Activated T-cell treated with anti-CD3 and anti-CD28 coated beads for 1 hour (primary cell): ENCODE data around the gene PLEKHA6.
"Not testable (repeated sequence)": the region's sequence is repeated elsewhere in the genome, so short reads cannot be mapped to it uniquely, and the experiment has no call there.

ENCODE experiments used
- DNase-seq: peaks from one replicate; pipeline ENCODE4 v3.0.0-alpha.2; 2020; ENCODE audit warnings: low read depth

Gene PLEKHA6

DNA sequence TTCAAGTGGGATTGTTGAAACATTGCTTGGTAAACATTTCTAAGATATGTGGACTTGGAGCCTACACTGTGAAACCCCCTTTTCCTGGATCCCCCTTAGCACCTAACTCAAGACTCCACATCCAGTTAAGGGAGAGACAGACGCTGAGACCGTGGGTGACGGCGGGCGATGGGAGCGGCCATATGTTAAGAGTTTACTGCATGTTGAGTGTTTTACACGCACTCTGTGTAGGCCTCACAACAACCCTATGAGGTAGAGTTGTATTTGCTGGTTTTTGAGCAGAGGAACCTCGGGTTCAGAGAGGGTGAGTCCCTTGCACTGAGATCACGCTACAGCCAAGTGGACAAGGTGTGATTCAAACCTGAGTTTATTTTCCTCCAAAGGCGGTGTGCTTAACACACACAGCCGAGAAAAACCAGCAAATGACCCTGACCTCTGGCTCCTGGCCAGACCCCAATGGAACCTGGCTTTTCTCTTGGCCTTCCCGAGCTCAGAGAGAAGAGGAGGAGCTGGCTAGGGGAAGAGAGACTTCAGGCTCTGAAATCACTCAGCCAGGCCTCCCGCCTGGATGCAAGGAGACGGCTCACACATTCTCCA is 99.0 kb downstream of the PLEKHA6 start:
- DNase-seq: no peak

DNA sequence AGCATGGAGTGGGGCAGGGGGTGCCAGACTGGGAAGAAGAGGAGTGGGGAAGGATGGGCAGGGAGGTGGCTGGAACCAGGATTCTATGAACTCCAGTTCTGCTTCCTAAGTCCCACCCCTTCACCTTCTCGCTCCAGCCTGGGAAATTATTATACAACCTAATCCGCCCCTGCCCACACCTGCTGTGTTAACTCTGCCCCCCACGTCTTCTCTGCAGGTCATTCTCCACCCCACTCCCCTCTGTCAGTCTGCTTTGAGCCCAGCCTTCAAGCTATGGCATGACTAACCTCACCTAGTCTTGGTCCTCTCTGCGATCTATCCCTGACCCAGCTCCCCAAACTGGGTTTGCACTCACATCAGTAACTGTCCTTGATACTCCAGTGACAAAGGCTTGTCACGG is 99.9 kb downstream of the PLEKHA6 start:
- DNase-seq: no peak

DNA sequence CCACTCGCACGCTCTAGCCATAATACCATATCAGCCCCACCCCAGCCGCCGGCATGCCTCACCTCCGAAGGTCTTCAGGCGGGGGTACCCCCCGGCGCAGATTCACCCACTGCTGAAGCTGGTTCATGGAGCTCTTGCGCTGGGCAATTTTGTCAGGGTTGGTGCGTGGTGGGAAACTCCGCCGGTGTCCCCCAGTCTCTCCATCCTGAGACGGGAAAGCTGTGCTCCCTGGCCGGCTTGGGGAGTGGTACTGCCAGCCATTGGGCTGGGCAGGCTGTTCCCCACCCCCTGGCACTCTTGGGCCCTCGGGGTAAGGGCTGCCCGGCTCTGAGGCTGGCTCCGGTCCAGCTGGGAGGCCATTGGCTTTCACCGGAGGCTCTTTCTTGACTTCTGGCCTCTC is 100.5 kb downstream of the PLEKHA6 start:
- no peak for DNase-seq

DNA sequence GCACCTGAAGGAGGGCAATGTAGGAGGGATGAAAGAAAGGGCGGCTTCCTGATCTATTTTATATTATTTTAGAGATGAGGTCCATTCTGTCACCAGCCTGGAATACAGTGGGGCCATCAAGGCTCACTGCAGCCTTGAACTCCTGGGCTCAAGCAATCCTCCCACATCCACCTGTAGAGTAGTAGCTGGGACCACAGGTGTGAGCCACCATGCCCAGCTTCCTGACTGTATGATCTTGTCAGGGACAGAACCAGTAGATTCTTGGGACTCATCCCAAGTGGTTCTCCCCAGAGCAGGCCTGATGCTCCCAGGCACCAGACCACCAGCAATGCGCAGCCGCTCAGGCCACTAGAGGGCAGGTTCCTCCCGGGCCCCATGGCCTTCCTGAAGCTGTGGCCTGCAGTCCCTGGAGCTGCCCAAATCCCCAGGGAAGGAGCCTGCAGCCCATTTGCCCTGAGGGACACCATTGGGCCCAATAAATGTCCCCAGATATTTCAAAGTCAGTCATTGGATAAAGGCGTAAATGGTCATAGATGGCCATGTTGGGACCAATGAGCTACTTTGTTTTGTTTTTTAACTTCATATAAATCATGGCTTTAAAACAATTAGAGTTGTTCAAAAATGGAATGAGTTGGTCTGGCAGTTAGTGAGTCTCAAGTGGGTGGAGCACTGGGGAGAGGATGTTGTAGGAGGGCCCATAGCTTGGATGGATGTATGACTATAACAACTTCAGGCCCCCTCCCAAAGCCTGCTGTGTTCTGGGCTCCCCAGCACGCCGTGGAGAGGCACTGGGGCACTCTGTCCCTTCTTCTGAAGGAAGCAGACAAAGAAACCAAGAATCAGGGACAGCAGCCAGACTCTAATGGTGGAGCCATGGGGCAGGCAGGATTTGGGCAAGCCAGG is 101.3 kb downstream of the PLEKHA6 start:
- DNase-seq: no peak

GRCh38 chr1:204257446-204257845 is 102.3 kb downstream of the PLEKHA6 start:
- no peak for DNase-seq

- DNase-seq: no peak
These were observed 103.2 kb downstream of the PLEKHA6 start for GRCh38 chr1:204256531-204256930.

DNA sequence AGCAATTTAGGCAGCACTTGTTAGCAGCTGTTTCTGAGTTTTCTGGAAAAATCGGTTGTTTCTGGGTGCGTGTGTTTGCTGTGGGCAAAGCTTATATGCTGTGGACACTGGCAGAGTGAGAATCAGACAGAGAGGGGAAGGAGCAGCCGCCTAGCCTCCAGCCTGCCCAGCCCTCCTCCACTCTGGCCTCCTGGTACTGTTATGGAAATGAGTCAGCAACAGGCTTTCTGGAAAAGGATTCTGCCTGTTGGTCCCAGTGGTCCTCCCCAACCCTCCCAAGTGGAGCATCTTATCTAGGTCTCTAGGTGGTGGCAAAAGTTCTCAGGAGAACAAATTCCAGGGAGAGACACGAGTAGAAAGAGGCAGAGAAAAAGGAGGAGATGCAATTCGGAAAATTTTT is 103.8 kb downstream of the PLEKHA6 start:
- no peak for DNase-seq

GRCh38 chr1:204255225-204255624 is 104.5 kb downstream of the PLEKHA6 start:
- no peak for DNase-seq

DNA sequence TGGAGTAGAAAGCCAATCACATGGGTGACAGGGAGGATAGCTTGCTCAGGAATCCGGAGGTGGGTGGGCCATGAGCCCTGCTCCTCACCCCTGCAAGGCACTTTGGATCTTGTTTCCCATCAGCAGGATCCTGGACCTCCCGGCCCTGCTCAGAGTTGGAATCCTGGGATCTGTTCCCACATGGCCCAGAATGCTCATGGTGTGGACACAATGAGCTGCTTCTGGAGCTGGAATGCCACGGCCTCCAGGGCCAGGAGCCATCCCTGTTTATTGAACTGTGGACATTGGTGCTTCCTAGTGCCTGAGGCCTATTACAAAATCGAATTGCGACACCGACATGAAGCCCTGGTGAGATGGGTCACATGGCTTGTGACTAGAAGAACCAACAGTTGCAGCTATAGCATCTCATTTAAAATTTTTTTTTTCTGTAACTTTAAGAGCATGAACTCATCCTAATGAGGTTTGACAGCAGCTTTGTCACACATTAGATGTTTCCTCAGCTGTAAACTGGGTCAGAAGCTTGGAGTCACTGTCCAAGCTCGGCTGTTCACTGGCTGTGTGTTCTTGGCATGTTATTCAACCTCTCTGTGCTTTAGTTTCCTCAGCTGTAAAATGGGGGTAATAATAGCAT is 105.6 kb downstream of the PLEKHA6 start:
- DNase-seq: no peak

GRCh38 chr1:204251926-204252689 is 107.6 kb downstream of the PLEKHA6 start:
- no peak for DNase-seq

DNA sequence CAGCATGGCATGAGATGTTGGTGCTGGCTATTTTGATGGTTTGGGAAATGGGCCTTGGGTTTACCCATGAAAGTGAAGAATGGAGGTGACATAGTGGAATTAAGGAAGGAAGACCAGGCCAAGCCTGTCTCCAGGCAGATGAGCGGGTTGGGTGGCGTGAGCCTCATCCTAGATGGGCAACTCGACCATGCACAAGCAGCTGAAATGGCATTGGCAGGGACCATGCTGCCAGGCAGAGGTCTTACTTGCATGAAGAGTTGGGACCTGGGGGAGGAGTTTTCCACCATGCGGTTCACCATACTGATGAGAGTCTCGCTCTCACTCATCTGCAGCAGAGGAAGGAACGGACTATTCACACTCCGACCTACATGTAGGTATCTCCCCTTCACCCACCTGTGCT is 108.4 kb downstream of the PLEKHA6 start:
- DNase-seq: no peak

- no peak for DNase-seq
These were observed 109.2 kb downstream of the PLEKHA6 start for GRCh38 chr1:204250428-204251030.

DNA sequence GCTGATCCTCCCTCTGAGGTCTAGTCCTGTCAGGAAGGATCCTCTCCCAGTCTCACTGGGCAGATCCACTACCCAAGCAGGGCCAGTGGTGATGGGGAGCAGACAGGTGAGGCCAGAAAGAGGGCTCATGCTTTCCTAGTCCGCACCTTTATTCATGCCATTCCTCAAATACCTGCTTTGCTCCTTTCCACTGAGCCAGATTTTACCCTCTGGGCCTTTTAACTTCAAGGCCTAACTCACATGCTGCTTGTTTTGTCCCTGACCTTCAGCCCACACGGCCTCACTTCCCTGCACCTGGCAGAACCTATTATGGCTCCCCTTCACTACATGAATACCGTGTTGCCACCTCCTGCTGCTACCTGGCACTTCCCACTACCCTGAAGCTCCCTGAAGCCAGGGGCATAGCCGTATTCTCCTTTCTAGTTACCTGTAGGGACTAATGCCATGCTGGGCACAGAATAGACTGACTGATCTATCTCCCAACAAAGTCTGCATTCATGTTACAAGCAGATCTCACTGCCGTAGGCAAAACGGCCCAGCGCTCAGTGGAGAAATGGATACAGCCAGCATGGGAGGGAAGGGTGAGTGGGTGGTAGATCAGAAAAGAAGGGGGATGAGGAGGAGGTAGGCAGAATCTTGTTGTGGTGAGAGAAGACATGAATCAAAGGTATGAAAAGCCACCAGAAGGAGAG is 109.8 kb downstream of the PLEKHA6 start:
- no peak for DNase-seq

DNA sequence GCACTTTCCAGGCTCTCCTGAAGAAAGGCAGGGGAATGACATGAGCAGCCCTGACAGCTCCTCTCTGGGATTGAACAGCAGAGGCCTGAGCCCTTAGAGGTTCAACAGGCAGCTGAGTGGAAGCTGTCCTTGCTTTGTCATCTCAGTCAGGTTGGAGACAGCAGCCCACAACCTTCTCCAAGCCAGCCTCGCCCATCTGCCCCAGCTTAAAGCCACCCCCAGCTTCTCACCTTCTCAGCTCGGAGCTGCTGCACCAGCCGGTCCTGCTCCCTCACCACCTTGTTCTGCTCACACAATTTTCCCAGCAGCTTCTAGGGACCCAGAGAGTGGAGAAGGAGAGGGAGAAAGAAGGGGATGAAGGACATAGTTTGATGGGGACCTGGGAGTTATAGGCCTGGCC is 110.8 kb downstream of the PLEKHA6 start:
- no peak for DNase-seq

DNA sequence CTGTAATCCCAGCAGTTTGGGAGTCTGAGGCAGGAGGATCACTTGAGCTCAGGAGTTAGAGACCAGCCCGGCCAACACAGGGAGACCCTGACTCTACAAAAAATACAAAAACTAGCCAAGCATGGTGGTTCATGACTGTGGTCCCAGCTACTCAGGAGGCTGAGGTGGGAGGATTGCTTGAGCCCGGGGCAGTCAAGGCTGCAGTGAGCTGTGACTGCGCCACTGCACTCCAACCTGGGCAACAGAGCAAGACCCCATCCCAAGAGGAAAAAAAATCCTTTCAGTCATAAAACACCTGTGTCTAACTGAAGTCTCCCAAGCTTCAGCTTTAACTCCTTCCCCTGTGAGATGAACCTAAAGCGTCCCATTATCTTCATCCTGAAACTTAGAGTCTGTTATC is 112.9 kb downstream of the PLEKHA6 start:
- no peak for DNase-seq

- no peak for DNase-seq
These were observed 116.8 kb downstream of the PLEKHA6 start for GRCh38 chr1:204242920-204243319.

DNA sequence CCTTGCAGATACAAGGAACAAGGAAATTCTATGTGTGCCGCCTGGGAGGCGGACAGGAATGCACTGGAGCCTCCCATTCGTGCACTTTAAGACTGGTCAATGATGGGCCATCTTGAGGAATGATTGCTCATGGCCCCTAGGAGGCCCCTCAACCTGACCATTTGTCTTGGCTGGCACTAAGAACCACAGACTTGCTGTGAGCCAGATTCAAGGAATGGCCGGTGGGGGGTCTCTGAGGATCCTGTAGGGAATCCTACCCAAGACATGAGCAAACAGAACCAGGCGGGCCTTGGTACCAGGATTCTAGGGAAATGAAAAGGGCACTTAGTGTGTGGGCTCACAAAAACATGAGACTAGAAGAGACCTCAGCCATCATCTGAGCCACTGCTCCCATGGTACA is 117.8 kb downstream of the PLEKHA6 start:
- DNase-seq: no peak

DNA sequence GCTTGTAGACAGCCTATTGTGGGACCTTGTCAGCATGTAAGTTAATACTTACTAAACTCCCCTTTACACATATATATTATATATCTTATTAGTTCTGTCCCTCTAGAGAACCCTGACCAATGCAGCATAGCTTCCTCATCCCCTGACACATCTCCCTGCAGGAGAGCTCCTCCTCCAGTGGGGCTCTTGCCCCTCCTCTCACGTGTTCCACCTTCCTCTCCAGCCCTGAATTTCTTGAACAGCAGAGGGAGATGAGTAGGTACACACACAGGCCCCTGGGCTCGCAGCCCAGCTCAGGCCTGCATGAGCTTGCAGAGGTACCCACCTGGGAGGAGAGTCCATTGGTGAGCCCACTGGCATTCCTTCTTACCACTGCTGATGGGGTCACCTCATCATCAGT is 118.7 kb downstream of the PLEKHA6 start:
- no peak for DNase-seq

DNA sequence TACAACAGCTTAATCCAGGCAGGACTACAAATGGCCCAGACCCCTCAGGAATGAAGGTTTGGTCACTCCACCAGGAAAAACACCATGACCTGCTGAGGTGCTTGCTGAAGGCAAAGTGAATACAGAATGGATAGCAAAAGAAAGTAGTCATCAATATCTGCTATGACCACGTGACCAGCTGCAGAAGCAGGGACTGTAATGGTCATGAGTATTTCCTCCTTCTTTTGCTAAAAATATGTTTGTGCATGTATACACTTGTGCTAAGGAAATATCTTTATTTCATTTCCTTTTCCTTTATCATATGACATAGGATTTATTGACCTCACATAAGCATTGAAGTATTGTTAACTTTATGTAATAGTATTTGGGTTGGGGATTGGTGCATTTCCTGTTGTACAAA is 119.5 kb downstream of the PLEKHA6 start:
- DNase-seq: no peak

DNA sequence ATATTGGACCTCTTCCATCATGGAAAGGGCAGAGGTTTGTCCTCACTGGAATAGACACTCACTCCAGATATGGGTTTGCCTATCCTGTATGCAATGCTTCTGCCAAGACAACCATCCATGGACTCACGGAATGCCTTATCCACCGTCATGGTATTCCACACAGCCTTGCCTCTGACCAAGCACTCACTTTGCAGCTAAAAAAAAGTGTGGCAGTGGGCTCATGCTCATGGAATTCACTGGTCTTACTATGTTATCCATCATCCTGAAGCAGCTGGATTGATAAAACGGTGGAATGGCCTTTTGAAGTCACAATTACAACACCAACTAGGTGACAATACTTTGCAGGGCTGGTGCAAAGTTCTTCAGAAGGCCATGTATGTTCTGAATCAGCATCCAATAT is 120.3 kb downstream of the PLEKHA6 start:
- DNase-seq: not testable (repeated sequence)

DNA sequence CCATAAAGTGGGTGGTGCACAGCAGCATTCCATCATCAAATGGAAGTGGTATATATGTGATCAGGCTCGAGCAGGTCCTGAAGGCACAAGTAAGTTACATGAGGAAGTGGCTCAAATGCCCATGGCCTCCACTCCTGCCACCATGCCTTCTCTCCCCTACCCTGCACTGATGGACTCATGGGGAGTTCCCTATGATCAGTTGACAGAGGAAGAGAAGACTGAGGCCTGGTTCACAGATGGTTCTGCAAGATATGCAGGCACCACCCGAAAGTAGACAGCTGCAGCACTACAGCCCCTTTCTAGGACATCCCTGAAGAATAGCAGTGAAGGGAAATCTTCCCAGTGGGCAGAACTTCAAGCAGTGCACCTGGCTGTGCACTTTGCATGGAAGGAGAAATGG is 121.2 kb downstream of the PLEKHA6 start:
- not testable (repeated sequence) for DNase-seq
